ENCODE data around the gene SORCS3.

SORCS3 gene

DNA sequence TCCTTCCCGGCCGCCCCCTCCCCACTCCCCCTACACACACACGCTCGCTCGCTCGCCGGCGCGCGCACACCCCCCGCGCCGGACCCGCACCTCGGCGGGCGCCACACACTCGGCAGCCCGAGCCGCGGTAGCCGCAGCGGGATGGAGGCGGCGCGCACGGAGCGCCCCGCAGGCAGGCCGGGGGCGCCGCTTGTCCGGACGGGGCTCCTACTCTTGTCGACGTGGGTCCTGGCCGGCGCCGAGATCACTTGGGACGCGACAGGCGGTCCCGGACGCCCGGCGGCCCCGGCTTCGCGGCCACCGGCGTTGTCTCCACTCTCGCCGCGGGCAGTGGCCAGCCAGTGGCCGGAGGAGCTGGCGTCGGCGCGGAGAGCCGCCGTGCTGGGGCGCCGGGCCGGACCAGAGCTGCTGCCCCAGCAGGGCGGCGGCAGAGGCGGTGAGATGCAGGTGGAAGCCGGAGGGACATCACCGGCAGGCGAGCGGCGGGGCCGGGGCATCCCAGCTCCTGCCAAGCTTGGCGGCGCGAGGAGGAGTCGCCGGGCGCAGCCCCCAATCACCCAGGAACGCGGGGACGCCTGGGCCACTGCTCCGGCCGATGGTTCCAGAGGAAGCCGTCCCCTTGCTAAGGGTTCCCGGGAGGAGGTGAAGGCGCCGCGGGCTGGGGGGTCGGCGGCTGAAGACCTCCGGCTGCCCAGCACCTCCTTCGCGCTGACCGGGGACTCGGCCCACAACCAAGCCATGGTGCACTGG is at the start of gene SORCS3:
SORCS3 (plus strand) TSS at position 104 of the 750 bp plus-strand sequence.
- DNase-seq = no peak

DNA sequence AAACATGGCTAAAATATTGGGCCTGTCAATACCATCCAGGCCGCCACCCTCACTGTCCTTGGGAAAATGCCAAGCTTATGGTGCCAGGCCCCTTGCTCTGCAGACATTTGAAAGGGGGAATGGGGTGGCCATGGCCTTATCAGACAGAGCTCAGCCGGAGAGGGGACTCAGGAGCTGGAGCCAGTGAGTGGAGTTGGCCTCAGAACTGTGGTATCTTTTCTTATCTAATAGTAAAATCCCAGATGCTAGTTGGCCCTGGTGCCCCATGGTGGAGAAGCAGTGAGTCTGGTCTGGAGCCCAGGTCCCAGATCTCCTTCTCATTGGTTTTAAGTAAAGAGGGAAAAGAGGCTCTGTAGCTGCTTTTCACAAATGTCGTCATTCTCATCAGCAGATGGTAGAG is 49.6 kb upstream of the SORCS3 start:
- DNase-seq = no peak

DNA sequence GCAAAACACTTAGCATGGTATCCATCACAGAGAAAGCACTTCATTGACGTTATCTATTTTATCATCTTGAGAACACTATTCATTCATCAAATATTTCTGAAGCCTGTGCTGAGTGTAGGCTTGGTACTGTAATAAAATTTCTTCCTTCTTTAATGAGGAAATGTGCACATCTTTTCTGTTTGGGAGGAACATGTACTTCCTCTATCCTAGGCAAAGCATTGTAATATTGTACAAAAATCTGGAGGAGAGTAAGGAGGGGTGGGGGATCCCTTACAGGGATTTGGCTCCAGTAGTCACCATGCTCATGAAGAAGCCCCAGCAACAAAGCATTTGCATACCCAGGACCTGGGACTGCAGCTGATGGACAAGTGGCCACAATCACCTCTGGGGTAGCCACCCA is 39.9 kb upstream of the SORCS3 start:
- no peak for DNase-seq

DNA sequence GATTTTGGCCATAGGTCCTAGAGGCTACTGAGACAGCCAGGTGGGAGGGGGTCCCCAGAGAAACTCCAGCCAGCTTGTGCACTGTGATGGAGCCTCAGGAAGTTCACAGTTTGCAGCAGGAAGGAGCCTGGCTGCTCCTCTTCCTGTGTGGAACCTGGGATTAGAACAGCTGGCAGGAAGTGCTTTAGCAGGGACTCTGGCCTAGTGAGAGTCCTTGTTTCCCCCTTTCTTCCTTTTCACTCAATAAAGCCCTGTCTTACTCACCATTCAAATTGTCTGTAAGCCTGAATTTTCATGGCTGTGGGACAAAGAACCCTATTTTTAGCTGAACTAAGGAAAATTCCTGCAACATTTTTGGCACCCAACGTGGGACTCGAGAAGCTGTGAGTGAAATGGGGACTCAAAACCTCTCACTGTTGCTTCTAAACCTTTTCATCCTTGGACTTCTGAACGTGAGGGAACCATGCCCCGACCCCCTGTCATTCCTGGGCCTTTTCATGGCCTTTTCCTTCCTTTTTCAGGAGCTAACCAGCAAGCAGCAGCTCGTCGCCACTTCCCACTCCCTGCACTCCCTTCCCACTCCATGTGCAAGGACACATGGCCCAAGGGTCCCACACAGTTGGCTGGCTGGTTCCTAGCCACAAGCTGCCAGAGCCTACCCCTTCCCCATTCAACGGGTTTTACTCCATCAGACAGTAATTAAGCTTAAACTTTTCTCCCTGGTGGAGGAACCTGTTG is 32.8 kb upstream of the SORCS3 start:
- no peak for DNase-seq

DNA sequence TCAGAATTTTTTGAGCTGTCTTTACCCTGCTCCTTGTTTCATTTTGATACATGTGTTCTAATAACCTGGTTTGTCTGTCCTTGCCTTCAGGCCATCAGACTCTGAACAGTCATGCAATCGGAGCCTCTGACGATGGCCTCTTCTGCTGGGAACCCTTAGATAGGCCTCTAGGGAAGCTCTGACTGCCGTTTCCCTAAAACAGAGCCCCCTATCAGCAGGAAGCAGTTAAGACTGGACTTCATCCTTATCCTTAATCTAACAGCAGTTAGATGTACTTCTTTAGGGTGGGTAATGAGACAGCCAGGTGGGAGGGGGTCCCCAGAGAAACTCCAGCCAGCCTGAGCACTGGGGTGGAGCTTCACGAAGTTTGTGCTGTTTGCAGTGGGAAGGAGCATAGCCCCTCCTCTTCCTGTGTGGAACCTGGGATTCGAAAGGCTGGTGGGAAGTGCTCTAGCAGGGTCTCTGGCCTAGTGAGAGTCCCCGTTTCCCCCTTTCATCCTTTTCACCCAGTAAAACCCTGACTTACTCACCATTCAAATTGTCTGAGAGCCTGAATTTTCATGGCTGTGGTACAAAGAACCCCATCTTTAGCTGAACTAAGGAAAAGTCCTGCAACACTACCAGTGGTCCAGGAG is 28.4 kb upstream of the SORCS3 start:
- no peak for DNase-seq

GRCh38 chr10:104613406-104613805 is 27.7 kb upstream of the SORCS3 start:
- DNase-seq = no peak

- DNase-seq = no peak
Observed at GRCh38 chr10:104614245-104614831, 26.8 kb upstream of the SORCS3 start.

DNA sequence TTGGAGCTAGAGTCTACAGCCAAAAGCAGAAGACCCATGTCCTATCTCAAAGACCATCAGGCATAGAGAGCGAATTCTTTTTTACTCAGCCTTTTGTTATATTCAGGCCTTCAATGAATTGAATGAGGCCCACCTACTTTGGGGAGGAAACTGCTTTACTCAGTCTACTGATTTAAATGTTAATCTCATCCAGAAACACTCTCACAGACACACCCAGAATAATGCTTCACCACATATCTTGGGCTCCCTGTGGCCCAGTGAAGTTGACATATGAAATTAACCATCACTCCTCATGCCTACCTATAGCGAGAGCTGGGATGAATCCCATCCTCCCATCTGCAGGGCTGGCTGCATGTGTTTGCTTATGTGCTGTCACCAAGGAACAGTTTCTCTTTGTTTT is 26.0 kb upstream of the SORCS3 start:
- no peak for DNase-seq

GRCh38 chr10:104617831-104618230 is 23.3 kb upstream of the SORCS3 start:
- no peak for DNase-seq

DNA sequence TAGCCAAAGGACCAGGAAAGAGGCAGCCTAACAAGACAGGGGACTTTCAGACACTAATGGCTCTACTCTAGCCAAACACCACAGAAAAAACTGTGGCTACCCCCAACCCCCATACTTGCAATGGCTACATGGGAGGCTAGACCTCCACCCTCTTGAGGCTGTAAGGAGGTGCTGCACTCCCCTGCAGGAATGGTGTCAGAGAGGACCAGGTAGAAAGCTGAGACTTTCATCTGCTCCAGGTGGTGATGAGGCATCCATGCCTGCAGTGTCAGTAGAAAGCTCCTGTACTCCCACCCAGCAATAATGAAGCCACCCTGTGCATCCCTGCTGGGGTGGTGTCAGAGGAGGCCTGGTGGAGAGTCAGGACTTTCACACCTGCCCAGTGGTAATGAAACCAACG is 18.9 kb upstream of the SORCS3 start:
- DNase-seq = no peak

- no peak for DNase-seq
Observed at GRCh38 chr10:104622598-104623209, 18.4 kb upstream of the SORCS3 start.

- no peak for DNase-seq
Observed at GRCh38 chr10:104630731-104631130, 10.4 kb upstream of the SORCS3 start.

GRCh38 chr10:104631946-104632345 is 9.1 kb upstream of the SORCS3 start:
- DNase-seq = no peak

DNA sequence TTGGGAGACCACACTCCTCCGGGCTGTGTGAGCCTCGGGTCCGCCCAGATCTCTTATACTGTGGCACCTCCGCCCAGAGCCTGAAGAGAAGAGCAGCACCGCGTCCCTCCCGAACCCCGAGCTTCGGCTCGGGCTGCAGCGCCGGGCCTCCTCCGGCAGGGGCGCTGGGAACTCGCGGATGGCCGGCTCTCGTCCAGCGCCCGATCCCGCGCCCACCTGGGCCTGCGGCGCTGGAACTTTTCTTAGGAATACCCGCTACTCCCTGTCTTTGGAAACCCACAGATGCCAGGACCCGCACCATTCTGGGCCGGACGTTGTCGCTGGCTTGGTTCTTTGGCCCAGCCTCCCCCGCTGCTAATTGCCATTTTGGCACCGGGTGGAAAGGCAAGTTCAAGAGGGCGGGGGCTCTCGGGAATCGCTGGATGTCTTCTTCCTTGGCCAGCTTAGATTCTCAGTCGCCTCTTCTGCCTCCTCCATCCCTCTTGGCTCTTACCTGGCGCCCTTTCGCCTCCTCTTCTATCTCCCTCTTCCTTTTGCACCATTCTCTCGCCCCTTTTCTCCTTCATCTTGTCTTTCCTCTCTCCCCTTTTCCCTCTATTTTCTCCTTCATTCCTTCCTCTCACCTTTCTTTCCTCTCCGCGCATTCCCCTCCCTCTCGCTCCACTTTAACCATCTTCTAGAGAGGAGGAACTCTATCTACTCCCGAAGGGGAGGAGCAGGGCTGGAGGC is 2.1 kb upstream of the SORCS3 start:
- no peak for DNase-seq

DNA sequence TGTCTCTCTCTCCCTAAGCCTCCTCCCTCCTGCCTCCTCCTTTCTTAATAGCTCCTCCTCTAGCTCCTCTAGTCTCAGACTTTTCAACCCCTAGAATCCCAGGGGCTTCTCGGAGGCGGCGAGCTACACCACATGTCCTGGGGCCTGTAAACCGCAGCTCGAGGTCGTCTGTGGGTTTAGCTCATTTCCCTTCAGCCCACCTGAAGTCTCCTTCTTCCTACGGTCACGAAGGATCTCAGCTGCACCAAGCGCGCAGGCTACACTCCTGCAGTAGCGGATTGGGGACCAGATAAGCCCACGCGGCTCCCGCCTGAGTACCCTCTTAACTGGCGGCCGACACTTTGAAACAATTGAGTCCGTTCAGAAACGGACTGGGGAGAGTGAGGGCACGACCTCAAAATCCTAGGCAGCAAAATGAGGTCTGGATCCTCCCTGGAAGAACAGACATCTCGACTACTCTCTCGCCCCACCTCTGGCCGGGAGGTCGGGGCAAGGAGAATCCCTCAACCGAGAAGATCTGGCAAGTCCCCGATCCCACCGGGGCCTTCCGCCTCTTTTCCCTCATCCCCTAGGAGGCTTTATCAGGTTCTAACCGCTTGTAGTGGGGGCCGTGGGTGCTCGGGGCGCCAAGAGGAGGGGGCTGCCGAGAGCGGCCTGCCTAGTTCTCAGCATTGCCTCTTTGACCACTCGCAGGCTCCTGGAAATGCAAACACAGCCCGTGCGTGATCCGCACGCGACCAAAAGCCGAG is 1.3 kb upstream of the SORCS3 start:
- DNase-seq = no peak

DNA sequence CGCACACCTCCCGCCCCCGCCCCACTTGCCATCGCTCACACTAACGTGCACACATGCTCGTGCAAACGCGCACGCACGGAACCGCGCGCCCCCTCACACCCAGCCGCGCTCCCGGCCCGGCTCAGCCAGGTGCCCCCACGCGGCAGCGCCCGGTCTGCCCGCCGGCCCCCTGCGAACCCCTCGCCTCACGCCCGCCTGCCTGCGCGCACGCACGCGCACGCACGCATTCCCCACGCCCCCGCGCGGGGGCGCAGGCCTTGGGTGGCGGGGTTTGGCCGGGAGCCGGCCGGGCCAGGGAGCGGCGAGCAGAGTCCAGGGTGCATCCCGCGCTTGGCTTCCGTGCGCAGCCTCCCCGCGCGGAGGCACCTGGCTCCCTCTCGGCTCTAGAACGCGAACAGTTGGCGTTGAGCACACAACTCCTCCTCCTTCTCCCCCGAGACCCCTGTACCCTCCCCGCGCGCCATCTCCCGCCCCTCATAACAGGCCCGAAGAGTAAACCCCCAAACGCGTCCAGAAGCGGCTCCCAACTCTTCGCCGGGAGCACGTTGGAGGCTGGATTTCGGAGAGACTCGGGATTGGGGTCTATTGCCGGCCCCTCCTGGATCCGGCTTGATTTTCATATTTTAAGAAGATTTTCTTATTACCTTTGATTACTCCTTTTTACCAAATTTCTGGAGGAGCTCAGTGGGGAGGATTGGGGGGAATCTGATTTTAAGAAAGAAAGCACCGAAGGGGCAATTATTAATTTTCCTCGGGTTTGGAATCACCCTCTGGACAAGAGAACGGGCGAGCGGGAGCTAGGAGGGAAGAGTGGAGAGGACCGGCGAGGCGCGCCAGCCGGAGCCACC is 527 bp upstream of the SORCS3 start:
- DNase-seq = no peak

DNA sequence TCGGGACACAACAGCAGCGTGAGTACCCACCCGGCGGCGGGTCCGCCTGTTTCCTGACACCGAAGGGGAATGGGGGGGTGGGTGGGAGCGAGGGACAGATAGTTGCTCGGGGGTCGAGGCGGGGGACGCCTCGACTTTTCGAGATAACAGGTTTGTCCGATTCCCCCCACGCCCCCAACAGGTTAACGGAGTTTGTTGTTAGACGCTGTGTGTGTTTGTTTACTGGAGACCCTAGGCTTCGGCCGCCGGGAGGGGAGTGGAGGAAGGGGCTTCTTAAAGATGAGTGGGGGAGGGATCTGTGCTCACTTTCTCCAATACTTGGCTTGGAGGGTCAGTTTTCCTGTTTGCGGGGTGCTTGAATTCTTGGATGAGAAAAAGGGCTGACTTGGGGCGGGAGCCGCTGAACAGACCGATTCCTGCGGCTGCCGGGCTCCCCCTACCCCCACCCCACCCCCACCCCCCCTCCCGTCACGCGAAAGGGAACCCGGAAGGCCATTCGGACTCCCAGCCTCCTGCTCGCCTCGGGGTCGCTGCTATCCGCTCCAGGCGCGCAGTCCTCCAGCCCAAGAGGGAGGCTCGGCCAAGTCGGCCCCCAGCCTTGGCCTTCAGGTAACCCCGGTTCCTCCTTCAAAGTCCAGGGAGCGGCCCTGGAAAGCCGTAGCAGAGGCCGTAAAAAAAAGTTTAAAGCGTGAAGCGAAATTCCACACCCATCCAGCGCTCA is 1.0 kb downstream of the SORCS3 start:
- no peak for DNase-seq

- DNase-seq = no peak
Observed at GRCh38 chr10:104642658-104643302, 1.7 kb downstream of the SORCS3 start.

DNA sequence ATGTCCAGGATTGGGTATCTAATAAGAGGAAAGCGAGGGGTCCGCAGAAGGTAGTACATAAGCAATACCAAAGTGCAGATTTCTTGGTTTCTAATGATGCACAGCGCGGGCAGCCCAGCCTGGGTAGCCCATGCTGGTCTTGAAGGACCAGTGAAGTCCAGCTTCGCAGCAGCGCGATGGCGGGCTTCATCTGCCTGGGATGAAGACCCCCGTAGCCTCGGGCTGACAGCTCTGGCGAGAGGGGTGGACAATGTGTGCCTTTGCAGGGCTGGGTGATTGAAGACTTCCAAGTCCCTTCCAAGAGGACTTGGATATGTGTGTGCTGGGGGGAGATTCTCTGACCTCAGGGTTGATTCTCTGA is 2.2 kb downstream of the SORCS3 start:
- no peak for DNase-seq

GRCh38 chr10:104646146-104646545 is 5.1 kb downstream of the SORCS3 start:
- no peak for DNase-seq
